Ovary (tissue), 9 donors: ENCODE measurements around the gene TBL1X. TPM values are rescaled to one million over a fixed set of nuclear protein-coding genes. Genes with fewer than 3 reads are reported as not detected.
"Not testable (repeated sequence)": the region's sequence is repeated elsewhere in the genome, so short reads cannot be mapped to it uniquely, and the experiment has no call there.

Experiments used
- DNase-seq, 5 donors: peaks; one replicate each; pipeline ENCODE4 v3.0.0-alpha.2; 2019 to 2020
- H3K27ac ChIP-seq, 2 donors: fragments of 200-600 bp; one replicate each; pipeline versions ENCODE4 v1.5.1 to v1.8.0; 2019 to 2022
- H3K27me3 ChIP-seq: fragments of 200-600 bp; one replicate; pipeline ENCODE4 v1.8.0; 2022
- H3K36me3 ChIP-seq: fragments of 200-600 bp; sonication (generic); one replicate; pipeline ENCODE4 v1.5.1; 2019
- H3K4me1 ChIP-seq: one replicate; pipeline ENCODE4 v1.8.1; 2013; ENCODE audit warnings: mild to moderate bottlenecking, moderate library complexity; ENCODE audit not compliant: insufficient read depth
- H3K4me3 ChIP-seq: fragments of 200-600 bp; sonication (generic); one replicate; pipeline ENCODE4 v1.5.1; 2017
- H3K9me3 ChIP-seq, 2 donors: fragments of 200-600 bp in 1 of 2; sonication (generic) in 1 of 2; one replicate each; pipeline versions ENCODE4 v1.5.1 to v1.8.1; 2013 to 2019; ENCODE audit warnings: mild to moderate bottlenecking in 1 of 2, moderate library complexity in 1 of 2
- EP300 ChIP-seq: sonication (generic); formaldehyde crosslinking; IDR thresholded peaks from one replicate; pipeline ENCODE4 v1.6.1; 2017; ENCODE audit warnings: antibody characterized with exemption
- POLR2A ChIP-seq: fragments of 450-650 bp; IDR thresholded peaks from one replicate; pipeline ENCODE4 v1.6.1; 2017; ENCODE audit warnings: antibody characterized with exemption, mild to moderate bottlenecking, moderate library complexity
- WGBS, 3 donors: extraction: QIAGEN DNeasy Blood & Tissue Kit in 1 of 3; methylation state at CpG; one replicate each; pipeline versions ENCODE4 v1.1.5 to v1.1.7; 2013 to 2017; 5-methylcytosine and 5-hydroxymethylcytosine counted together
- intact Hi-C, 4 donors: fragments of 100-400 bp; cut with DNase I; formaldehyde crosslinking; loops; one replicate each; pipeline versions ENCODE4 v1.11.0 to v1.15.1; 2022 to 2023
- polyA plus RNA-seq, 2 donors: library from polyadenylated mRNA; stranded (reverse); fragments of 200-250 nt in 1 of 2; fragments of 350-450 nt in 1 of 2; fragmentation: Illumina TruSeq in 1 of 2; extraction: RNeasy Lipid Tissue Mini Kit (QIAGEN cat#74804) in 1 of 2; gene quantifications; one replicate each; pipeline ENCODE4 v1.2.3, GENCODE V29; 2013 to 2014
- total RNA-seq, 7 donors: library from RNA; depleted of rRNA in 2 of 7; stranded (reverse); fragments of >200 nt in 2 of 7; fragmentation: NEBNext Ultra II Directional in 3 of 7; extraction: Animal tissue kit (Norgen Biotek cat#: 25700) in 3 of 7; gene quantifications; one replicate each; pipeline versions ENCODE4 v1.1.0 to v1.2.4, GENCODE V29; 2016 to 2023
- TF ChIP-seq, protein P1 (sequence below), 3 donors: fragments of 450-650 bp in 2 of 3; fragments of 200-600 bp in 1 of 3; IDR thresholded peaks; one replicate each; pipeline versions ENCODE4 v1.5.1 to v1.8.0; 2016 to 2022; ENCODE audit warnings: antibody characterized with exemption in 3 of 3, mild to moderate bottlenecking in 1 of 3
- donor health status: DM: no; HTN: no; CAD: no; lungs with moderate emphysema.
- donor health status: DM: no; HTN: no; CAD: no.
- donor health status: Bipolar disorder and iron deficiency.
- donor health status: DM: yes; HTN: yes; CAD: no.
- donor health status: DM: no; HTN: no; CAD: no.
- donor health status: DM: yes; HTN: yes; CAD: no.

The TBL1X gene
- total and polyA plus RNA-seq, 9 donors = 11.3 to 50.5 (median 32.0) TPM

GRCh38 chrX:9532349-9532748 lies 67.5 kb downstream of the TBL1X start:
- intact Hi-C loops = no loop called here
- TF ChIP-seq POLR2A (no peak), EP300 (no peak)
- TF ChIP-seq, protein P1, sequence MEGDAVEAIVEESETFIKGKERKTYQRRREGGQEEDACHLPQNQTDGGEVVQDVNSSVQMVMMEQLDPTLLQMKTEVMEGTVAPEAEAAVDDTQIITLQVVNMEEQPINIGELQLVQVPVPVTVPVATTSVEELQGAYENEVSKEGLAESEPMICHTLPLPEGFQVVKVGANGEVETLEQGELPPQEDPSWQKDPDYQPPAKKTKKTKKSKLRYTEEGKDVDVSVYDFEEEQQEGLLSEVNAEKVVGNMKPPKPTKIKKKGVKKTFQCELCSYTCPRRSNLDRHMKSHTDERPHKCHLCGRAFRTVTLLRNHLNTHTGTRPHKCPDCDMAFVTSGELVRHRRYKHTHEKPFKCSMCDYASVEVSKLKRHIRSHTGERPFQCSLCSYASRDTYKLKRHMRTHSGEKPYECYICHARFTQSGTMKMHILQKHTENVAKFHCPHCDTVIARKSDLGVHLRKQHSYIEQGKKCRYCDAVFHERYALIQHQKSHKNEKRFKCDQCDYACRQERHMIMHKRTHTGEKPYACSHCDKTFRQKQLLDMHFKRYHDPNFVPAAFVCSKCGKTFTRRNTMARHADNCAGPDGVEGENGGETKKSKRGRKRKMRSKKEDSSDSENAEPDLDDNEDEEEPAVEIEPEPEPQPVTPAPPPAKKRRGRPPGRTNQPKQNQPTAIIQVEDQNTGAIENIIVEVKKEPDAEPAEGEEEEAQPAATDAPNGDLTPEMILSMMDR (IDR thresholded peaks at IDR 0.05) = no peak
- H3K27me3 ChIP-seq = no peaks in the 10 kb centered on the region
- H3K36me3 ChIP-seq = no peaks in the 10 kb centered on the region
- no peaks in the 10 kb centered on the region for H3K9me3 ChIP-seq
- peaks cover 2% of the 10 kb centered on the region for H3K4me1 ChIP-seq
- 15 to 31% (median 25%) methylated on average over 12 of the region's 12 CpGs for WGBS, 3 donors
- no peak overlapping the region for H3K27ac ChIP-seq
- DNase-seq = peak; percentile 62 to 86 (median 68)
- no peak overlapping the region for H3K4me3 ChIP-seq

GRCh38 chrX:9533611-9534010 lies 68.8 kb downstream of the TBL1X start:
- no peak for DNase-seq
- Histone ChIP-seq H3K27ac (no peak overlapping the region), H3K4me3 (no peak overlapping the region), H3K9me3 (no peaks in the 10 kb centered on the region), H3K27me3 (no peaks in the 10 kb centered on the region), H3K4me1 (peaks cover 4% of the 10 kb centered on the region), H3K36me3 (no peaks in the 10 kb centered on the region)
- TF ChIP-seq POLR2A (no peak), EP300 (no peak)
- TF ChIP-seq, protein P1 (IDR thresholded peaks at IDR 0.05) = no peak
- WGBS, 3 donors = 81 to 86% (median 81%) methylated on average over 8 of the region's 8 CpGs
- intact Hi-C loops = no loop called here

DNA sequence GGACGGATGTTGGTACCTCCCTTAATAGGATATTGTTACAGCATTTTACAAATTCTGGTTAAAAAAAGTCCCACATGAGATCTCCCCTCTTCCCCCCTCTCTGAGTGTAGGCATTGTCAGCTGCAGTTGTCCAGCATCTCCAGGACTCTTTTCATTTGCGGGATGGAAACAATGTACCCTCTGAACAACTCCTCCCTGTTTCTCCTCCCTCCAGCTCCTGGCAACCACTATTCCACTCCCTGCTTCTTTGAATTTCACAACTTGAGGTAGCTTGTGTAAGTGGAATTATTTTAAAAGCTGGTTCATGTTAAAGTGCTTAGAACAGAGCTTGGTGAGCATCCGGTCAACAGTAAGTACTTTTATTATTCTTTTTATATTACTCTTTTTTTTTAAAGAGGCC lies 69.8 kb downstream of the TBL1X start:
- TF ChIP-seq EP300 (no peak), POLR2A (no peak)
- TF ChIP-seq, protein P1 (IDR thresholded peaks at IDR 0.05) = no peak
- Histone ChIP-seq H3K27ac (no peak overlapping the region), H3K9me3 (no peaks in the 10 kb centered on the region), H3K4me1 (peaks cover 6% of the 10 kb centered on the region), H3K36me3 (no peaks in the 10 kb centered on the region), H3K27me3 (no peaks in the 10 kb centered on the region), H3K4me3 (no peak overlapping the region)
- intact Hi-C loops = no loop called here
- DNase-seq = no peak
- 30 to 35% (median 33%) methylated on average over 3 of the region's 3 CpGs for WGBS, 3 donors

DNA sequence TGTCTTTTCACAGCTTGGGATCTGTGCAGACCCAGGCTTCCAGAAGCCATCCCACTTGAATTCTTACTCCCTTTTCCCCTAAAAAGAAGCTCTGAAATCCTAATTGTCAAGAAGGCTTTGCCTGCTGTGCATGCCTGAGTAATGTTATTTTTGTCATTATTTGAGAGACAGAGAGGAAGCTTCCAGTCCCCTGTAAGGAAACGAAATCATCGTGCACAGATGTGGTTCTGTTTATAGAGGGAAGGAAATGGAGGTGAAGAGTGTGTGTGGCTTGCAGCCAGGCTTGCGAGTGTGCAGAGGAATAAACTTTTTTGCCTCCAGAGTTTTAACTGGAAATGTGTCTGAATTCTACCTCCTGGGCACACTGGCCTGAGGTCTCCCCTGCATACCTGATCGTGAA lies 70.2 kb downstream of the TBL1X start:
- intact Hi-C loops = no loop called here
- DNase-seq = no peak

GRCh38 chrX:9536156-9536555 lies 71.3 kb downstream of the TBL1X start:
- H3K9me3 ChIP-seq, H3K27me3 ChIP-seq, H3K4me1 ChIP-seq, H3K36me3 ChIP-seq, H3K27ac ChIP-seq, intact Hi-C loops, H3K4me3 ChIP-seq, DNase-seq: not testable (repeated sequence)
- 79 to 86% (median 82%) methylated on average over 10 of the region's 10 CpGs for WGBS, 3 donors

More for the DNA sequence above, 70.2 kb downstream of the TBL1X start:
- no peak for TF ChIP-seq EP300
- Histone ChIP-seq H3K36me3 (no peaks in the 10 kb centered on the region), H3K27ac (no peak overlapping the region), H3K4me1 (peaks cover 6% of the 10 kb centered on the region), H3K9me3 (no peaks in the 10 kb centered on the region), H3K4me3 (no peak overlapping the region), H3K27me3 (no peaks in the 10 kb centered on the region)
- 46 to 49% (median 47%) methylated on average over 4 of the region's 4 CpGs for WGBS, 3 donors

GRCh38 chrX:9537781-9538180 lies 72.9 kb downstream of the TBL1X start:
- Histone ChIP-seq H3K9me3 (no peaks in the 10 kb centered on the region), H3K27me3 (no peaks in the 10 kb centered on the region), H3K27ac (no peak overlapping the region), H3K4me1 (peaks cover 4% of the 10 kb centered on the region), H3K4me3 (no peak overlapping the region), H3K36me3 (no peaks in the 10 kb centered on the region)
- intact Hi-C loops = no loop called here
- WGBS, 3 donors = 83 to 87% (median 86%) methylated on average over 8 of the region's 8 CpGs
- DNase-seq = no peak
- no peak for TF ChIP-seq POLR2A
- TF ChIP-seq EP300 = no peak
- TF ChIP-seq, protein P1 (IDR thresholded peaks at IDR 0.05) = no peak
